HG03135 (cell line): ENCODE data around the gene CTNNBIP1.

Source experiments
- ATAC-seq: cut with Tn5 transposase; IDR thresholded peaks from one replicate; pipeline ENCODE4 v1.9.1; 2021; ENCODE audit warnings: mild to moderate bottlenecking, moderate library complexity; ENCODE audit not compliant: unreplicated experiment

The CTNNBIP1 gene

GRCh38 chr1:9859281-9860014, 50.6 kb downstream of the CTNNBIP1 start:
- ATAC-seq, result no peak

GRCh38 chr1:9858293-9859035, 51.6 kb downstream of the CTNNBIP1 start:
- no peak for ATAC-seq

- no peak for ATAC-seq
These were observed 54.9 kb downstream of the CTNNBIP1 start for GRCh38 chr1:9855186-9855585.

GRCh38 chr1:9853249-9853595, 56.8 kb downstream of the CTNNBIP1 start:
- ATAC-seq, result no peak

- ATAC-seq, result no peak
These were observed 57.4 kb downstream of the CTNNBIP1 start for GRCh38 chr1:9852410-9853248.

- ATAC-seq, result no peak
These were observed 58.1 kb downstream of the CTNNBIP1 start for GRCh38 chr1:9852004-9852403.

GRCh38 chr1:9850442-9851162, 59.5 kb downstream of the CTNNBIP1 start:
- no peak for ATAC-seq

GRCh38 chr1:9849691-9850441, 60.2 kb downstream of the CTNNBIP1 start:
- ATAC-seq, result no peak

- ATAC-seq, result no peak
These were observed 62.0 kb downstream of the CTNNBIP1 start for GRCh38 chr1:9848022-9848421.

GRCh38 chr1:9847269-9847668, 62.8 kb downstream of the CTNNBIP1 start:
- ATAC-seq, result no peak

- no peak for ATAC-seq
These were observed 63.4 kb downstream of the CTNNBIP1 start for GRCh38 chr1:9846611-9847171.

GRCh38 chr1:9845914-9846313, 64.2 kb downstream of the CTNNBIP1 start:
- no peak for ATAC-seq

GRCh38 chr1:9844756-9845155, 65.3 kb downstream of the CTNNBIP1 start:
- ATAC-seq, result no peak

GRCh38 chr1:9844106-9844505, 66.0 kb downstream of the CTNNBIP1 start:
- no peak for ATAC-seq

- ATAC-seq, result no peak
These were observed 66.5 kb downstream of the CTNNBIP1 start for GRCh38 chr1:9843576-9843945.

GRCh38 chr1:9842781-9843575, 67.1 kb downstream of the CTNNBIP1 start:
- ATAC-seq, result no peak

GRCh38 chr1:9842073-9842711, 67.9 kb downstream of the CTNNBIP1 start:
- ATAC-seq, result no peak

GRCh38 chr1:9841460-9841859, 68.6 kb downstream of the CTNNBIP1 start:
- ATAC-seq, result no peak

GRCh38 chr1:9840176-9840575, 69.9 kb downstream of the CTNNBIP1 start:
- ATAC-seq, result no peak
